A172 (cell line): ENCODE results near the gene SUGP2. TPM values are rescaled to one million over a fixed set of nuclear protein-coding genes. Genes with fewer than 3 reads are reported as not detected.
A peak's percentile ranks its signal among the peaks of the same experiment; 100 is the strongest.

Experiments used
- DNase-seq: peaks from one replicate; pipeline ENCODE4 v3.0.0-alpha.2; 2015; ENCODE audit warnings: low spot score
- total RNA-seq: library from RNA; depleted of rRNA; stranded (reverse); fragments of >200 nt; shearing (Covaris generic); gene quantifications from 2 replicates; pipeline ENCODE4 v1.2.3, GENCODE V29; 2014; rRNA removed

The SUGP2 gene
- 47.7 and 48.9 TPM in 2 replicates for total RNA-seq

GRCh38 chr19:19033426-19034203 lies at the start of gene SUGP2, which contains the start of gene ARMC6:
Gene SUGP2 (minus strand): TSS chr19:19033517. CDS start chr19:19031071, 2,446 bp downstream.
Gene ARMC6 (plus strand): TSS chr19:19033603. CDS start chr19:19034210, 607 bp downstream.
- peak; percentile 74 for DNase-seq

GRCh38 chr19:19081642-19082151 lies 48.4 kb upstream of the SUGP2 start:
- no peak for DNase-seq

GRCh38 chr19:19079571-19079970 lies 46.3 kb upstream of the SUGP2 start:
- DNase-seq, result no peak

- DNase-seq, result no peak
Observed at GRCh38 chr19:19078801-19079200, 45.5 kb upstream of the SUGP2 start.

GRCh38 chr19:19077103-19077502 lies 43.8 kb upstream of the SUGP2 start:
- no peak for DNase-seq

GRCh38 chr19:19076476-19076875 lies 43.2 kb upstream of the SUGP2 start:
- DNase-seq, result no peak

- no peak for DNase-seq
Observed at GRCh38 chr19:19075126-19075525, 41.8 kb upstream of the SUGP2 start.

- no peak for DNase-seq
Observed at GRCh38 chr19:19074196-19074882, 41.0 kb upstream of the SUGP2 start.

- DNase-seq, result no peak
Observed at GRCh38 chr19:19071897-19072296, 38.6 kb upstream of the SUGP2 start.

- DNase-seq, result no peak
Observed at GRCh38 chr19:19068659-19069654, 35.6 kb upstream of the SUGP2 start.

- no peak for DNase-seq
Observed at GRCh38 chr19:19067276-19068072, 34.2 kb upstream of the SUGP2 start.

- no peak for DNase-seq
Observed at GRCh38 chr19:19064811-19065745, 31.8 kb upstream of the SUGP2 start.

GRCh38 chr19:19064098-19064722 lies 30.9 kb upstream of the SUGP2 start:
- peak; percentile 15 for DNase-seq

- peak; percentile 99 for DNase-seq
Observed at GRCh38 chr19:19063183-19064097, 30.1 kb upstream of the SUGP2 start, which contains the start of gene SLC25A42. Gene SLC25A42 (plus strand): TSS chr19:19063994. CDS start chr19:19096125, 32,131 bp downstream.

- peak; percentile 81 for DNase-seq
Observed at GRCh38 chr19:19062454-19063182, 29.3 kb upstream of the SUGP2 start.

- DNase-seq, result no peak
Observed at GRCh38 chr19:19061506-19061905, 28.2 kb upstream of the SUGP2 start.
